Measurements from ENCODE around the gene NOSIP. TPM values are rescaled to one million over a fixed set of nuclear protein-coding genes. Genes with fewer than 3 reads are reported as not detected.

The NOSIP gene
- polyA plus RNA-seq, 1 experiment, result 43.9 TPM

GRCh38 chr19:49595819-49596404 lies 15.6 kb upstream of the NOSIP start:
- DNase-seq (ENCODE audit: low read depth, low spot score), result no peak
- no peak for TF ChIP-seq CTCF (IDR thresholded peaks at IDR 0.05; ENCODE audit: low read depth, low read length)
- H3K27ac ChIP-seq (ENCODE audit: low read depth, low read length), result no peak overlapping the region
- no peak overlapping the region for H3K4me3 ChIP-seq (ENCODE audit: low read depth, low read length)
- H3K27me3 ChIP-seq (ENCODE audit: control insufficient read depth, insufficient read depth, low read length), result no peaks in the 10 kb centered on the region
- CTCF ChIA-PET, result no interaction called here
- POLR2A ChIA-PET, result no interaction called here
- H3K9me3 ChIP-seq (ENCODE audit: control insufficient read depth, insufficient read depth, low read length), result no peaks in the 10 kb centered on the region; the same call in 1 of the 2 replicates

- Histone ChIP-seq H3K9me3 (ENCODE audit: control insufficient read depth, insufficient read depth, low read length) (no peaks in the 10 kb centered on the region; the same call in 1 of the 2 replicates), H3K27ac (ENCODE audit: low read depth, low read length) (no peak overlapping the region), H3K4me3 (ENCODE audit: low read depth, low read length) (no peak overlapping the region), H3K27me3 (ENCODE audit: control insufficient read depth, insufficient read depth, low read length) (no peaks in the 10 kb centered on the region)
- no peak for TF ChIP-seq CTCF (IDR thresholded peaks at IDR 0.05; ENCODE audit: low read depth, low read length)
- POLR2A ChIA-PET, result no interaction called here
- CTCF ChIA-PET, result interaction anchor here (1.3 kb wide), 1 partner anchor 25 kb away, joined by 4 read pairs; no protein-coding TSS in a partner anchor
- DNase-seq (ENCODE audit: low read depth, low spot score), result no peak
Measured at GRCh38 chr19:49594993-49595818, 14.8 kb upstream of the NOSIP start.

GRCh38 chr19:49594157-49594992 lies 14.0 kb upstream of the NOSIP start:
- H3K4me3 ChIP-seq (ENCODE audit: low read depth, low read length), result no peak overlapping the region
- H3K27me3 ChIP-seq (ENCODE audit: control insufficient read depth, insufficient read depth, low read length), result no peaks in the 10 kb centered on the region
- POLR2A ChIA-PET, result interaction anchor here (1.1 kb wide), 1 partner anchor 14 kb away, joined by 3 read pairs; the partner anchor contains the start of gene NOSIP
- CTCF ChIA-PET, result interaction anchor here (1.3 kb wide), 1 partner anchor 24 kb away, joined by 4 read pairs; no protein-coding TSS in a partner anchor
- no peak for TF ChIP-seq CTCF (IDR thresholded peaks at IDR 0.05; ENCODE audit: low read depth, low read length)
- H3K27ac ChIP-seq (ENCODE audit: low read depth, low read length), result no peak overlapping the region
- DNase-seq (ENCODE audit: low read depth, low spot score), result no peak
- no peaks in the 10 kb centered on the region; the same call in 1 of the 2 replicates for H3K9me3 ChIP-seq (ENCODE audit: control insufficient read depth, insufficient read depth, low read length)

GRCh38 chr19:49593233-49594113 lies 13.1 kb upstream of the NOSIP start:
- DNase-seq (ENCODE audit: low read depth, low spot score), result peak; percentile 66
- no peaks in the 10 kb centered on the region; the same call in 1 of the 2 replicates for H3K9me3 ChIP-seq (ENCODE audit: control insufficient read depth, insufficient read depth, low read length)
- ChIA-PET CTCF (interaction anchor here (1.0 to 1.3 kb wide), 2 partner anchors 23 to 77 kb away, joined by 3 to 4 read pairs; no protein-coding TSS in a partner anchor), POLR2A (interaction anchor here (0.6 to 1.1 kb wide), 5 partner anchors 13 to 66 kb away, joined by 3 to 9 read pairs (median 4); partner anchors contain the start of genes NOSIP, RCN3 and SCAF1)
- H3K27ac ChIP-seq (ENCODE audit: low read depth, low read length), result no peak overlapping the region
- no peak for TF ChIP-seq CTCF (IDR thresholded peaks at IDR 0.05; ENCODE audit: low read depth, low read length)
- H3K27me3 ChIP-seq (ENCODE audit: control insufficient read depth, insufficient read depth, low read length), result no peaks in the 10 kb centered on the region
- peak overlapping the region; percentile 86 for H3K4me3 ChIP-seq (ENCODE audit: low read depth, low read length)
